HT1080 (cell line): ENCODE measurements around the gene RNASEH2C. TPM values are rescaled to one million over a fixed set of nuclear protein-coding genes. Genes with fewer than 3 reads are reported as not detected.
"Not testable (repeated sequence)": the region's sequence is repeated elsewhere in the genome, so short reads cannot be mapped to it uniquely, and the experiment has no call there.

Source experiments
- DNase-seq: peaks from one replicate; pipeline ENCODE4 v3.0.0-alpha.2; 2015; ENCODE audit warnings: low read depth
- total RNA-seq: library from RNA; depleted of rRNA; stranded (reverse); fragments of >200 nt; shearing (Covaris generic); gene quantifications from 2 replicates; pipeline ENCODE4 v1.2.3, GENCODE V29; 2014

Gene RNASEH2C
- total RNA-seq, 1 experiment from 2014 or later = 29.8 TPM

- DNase-seq = no peak
These were observed 2.7 kb downstream of the RNASEH2C start for GRCh38 chr11:65717906-65718305.

DNA sequence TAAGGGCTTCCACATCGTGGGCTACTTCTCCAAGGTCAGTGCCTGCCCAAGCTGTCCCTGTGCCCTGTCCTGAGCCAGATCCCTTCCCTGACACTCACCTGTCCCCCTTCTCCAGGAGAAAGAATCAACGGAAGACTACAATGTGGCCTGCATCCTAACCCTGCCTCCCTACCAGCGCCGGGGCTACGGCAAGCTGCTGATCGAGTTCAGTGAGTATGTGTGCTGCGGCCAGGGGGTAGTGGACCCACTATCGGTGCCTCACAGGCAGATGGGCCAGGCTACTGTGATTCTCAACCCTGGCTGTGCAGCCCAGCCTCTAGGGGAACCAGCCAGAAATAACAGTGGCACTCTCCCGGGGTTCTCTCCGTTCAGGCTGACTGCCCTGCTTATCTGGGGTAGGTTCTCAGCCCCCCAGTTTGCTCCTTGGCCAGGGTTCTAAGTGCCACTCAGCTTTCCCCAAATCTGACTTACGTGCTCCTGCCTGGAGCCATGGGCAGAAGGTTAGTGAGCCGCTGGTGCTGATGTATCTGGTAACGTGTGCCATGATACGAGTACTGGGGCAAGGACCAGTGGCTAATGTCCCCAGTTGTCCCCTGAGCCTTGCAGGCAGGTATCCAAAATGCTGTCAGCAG is 3.7 kb downstream of the RNASEH2C start:
- no peak for DNase-seq

GRCh38 chr11:65716302-65716701 is 4.3 kb downstream of the RNASEH2C start:
- DNase-seq = no peak

DNA sequence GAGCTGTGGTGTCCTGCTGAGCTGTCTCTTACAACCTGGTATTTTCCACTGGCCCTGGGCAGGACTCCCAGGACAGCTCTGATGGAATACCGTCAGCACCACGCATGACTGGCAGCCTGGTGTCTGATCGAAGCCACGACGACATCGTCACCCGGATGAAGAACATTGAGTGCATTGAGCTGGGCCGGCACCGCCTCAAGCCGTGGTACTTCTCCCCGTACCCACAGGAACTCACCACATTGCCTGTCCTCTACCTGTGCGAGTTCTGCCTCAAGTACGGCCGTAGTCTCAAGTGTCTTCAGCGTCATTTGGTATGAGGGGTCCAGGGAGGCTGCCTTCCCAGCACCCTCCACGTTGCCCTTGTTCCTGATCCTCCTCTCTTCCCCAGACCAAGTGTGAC is 6.2 kb downstream of the RNASEH2C start:
- no peak for DNase-seq

GRCh38 chr11:65713212-65713969 is 7.2 kb downstream of the RNASEH2C start:
- no peak for DNase-seq

DNA sequence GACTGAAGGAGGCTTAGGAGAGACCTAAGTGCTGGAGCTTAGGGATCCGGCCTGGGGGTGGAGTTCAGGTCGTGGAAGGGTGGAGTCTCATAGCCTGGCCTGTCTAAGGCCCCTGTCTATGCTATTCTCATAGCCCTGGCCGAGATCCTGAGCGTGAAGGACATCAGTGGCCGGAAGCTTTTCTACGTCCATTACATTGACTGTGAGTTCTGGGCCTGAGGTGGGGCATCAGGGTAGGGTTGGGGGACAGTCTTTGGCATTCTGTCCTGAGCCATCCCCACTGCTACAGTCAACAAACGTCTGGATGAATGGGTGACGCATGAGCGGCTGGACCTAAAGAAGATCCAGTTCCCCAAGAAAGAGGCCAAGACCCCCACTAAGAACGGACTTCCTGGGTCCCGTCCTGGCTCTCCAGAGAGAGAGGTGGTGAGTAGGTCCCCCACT is 7.9 kb downstream of the RNASEH2C start:
- no peak for DNase-seq

- DNase-seq = peak; percentile 98
These were observed 8.6 kb downstream of the RNASEH2C start, which contains the start of gene KAT5 for GRCh38 chr11:65711785-65712632. Gene KAT5 (plus strand): TSS chr11:65712252. CDS start chr11:65712268, 16 bp downstream.

GRCh38 chr11:65710421-65710820 is 10.2 kb downstream of the RNASEH2C start:
- peak; percentile 51 for DNase-seq

DNA sequence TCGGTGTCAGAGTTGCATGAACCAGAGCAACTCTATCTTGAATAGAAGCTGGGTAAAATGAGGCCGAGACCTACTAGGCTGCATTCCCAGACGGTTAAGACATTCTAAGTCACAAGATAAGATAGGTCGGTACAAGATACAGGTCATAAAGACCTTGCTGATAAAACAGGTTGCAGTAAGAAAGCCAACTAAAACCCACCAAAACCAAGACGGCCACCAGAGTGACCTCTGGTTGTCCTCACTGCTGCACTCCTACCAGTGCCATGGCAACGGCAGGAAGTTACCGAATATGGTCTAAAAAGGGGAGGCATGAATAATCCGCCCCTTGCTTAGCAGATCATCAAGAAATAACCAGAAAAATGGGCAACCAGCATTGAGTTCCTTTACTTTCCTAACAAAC is 10.9 kb downstream of the RNASEH2C start:
- no peak for DNase-seq

GRCh38 chr11:65708451-65708850 is 12.1 kb downstream of the RNASEH2C start:
- DNase-seq = no peak

DNA sequence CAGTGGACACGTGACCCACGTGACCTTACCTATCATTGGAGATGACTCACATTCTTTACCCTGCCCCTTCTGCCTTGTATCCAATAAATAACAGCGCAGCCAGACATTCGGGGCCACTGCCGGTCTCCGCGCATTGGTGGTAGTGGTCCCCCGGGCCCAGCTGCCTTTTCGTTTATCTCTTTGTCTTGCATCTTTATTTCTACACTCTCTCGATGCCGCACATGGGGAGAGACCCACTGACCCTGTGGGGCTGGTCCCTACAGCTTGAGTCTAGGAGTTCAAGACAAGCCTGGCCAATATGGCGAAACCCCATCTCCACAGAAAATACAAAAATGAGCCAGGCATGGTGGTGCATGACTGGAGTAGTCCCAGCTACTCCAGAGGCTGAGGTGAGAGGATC is 13.6 kb downstream of the RNASEH2C start:
- not testable (repeated sequence) for DNase-seq

DNA sequence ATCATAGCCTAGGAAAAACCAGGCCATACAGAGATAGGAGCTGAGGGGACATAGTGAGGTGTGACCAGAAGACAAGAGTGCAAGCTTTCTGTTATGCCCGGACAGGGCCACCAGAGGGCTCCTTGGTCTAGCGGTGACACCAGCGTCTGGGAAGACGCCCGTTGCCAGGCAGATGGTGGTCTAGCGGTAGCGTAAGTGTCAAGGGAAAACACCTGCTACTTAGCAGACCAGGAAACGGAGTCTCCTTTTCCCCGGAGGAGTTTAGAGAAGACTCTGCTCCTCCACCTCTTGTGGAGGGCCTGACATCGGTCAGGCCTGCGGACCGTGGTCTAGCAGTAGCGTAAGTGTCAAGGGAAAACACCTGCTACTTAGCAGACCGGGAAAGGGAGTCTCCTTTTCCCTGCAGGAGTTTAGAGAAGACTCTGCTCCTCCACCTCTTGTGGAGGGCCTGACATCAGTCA is 14.3 kb downstream of the RNASEH2C start:
- DNase-seq = peak; percentile 47

GRCh38 chr11:65703846-65704245 is 16.8 kb downstream of the RNASEH2C start:
- DNase-seq = no peak

DNA sequence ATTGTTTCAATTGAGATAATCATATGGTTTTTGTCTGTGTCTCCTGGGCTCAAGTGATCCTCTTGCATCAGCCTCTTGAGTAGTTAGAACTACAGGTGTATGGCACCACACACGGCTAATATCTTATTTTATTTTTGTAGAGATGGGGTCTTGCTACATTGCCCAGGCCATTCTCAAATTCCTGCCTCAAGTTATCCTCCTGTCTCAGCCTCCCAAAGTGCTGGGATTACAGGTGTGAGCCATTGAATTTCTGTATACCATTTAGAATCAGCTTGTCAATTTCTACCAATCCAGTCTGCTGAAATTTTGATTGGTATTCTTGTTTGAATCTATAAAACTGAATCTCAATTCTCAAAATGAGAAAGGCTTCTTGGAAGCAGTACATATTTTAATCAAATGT is 18.9 kb downstream of the RNASEH2C start:
- DNase-seq = no peak

GRCh38 chr11:65700399-65700798 is 20.2 kb downstream of the RNASEH2C start:
- no peak for DNase-seq

DNA sequence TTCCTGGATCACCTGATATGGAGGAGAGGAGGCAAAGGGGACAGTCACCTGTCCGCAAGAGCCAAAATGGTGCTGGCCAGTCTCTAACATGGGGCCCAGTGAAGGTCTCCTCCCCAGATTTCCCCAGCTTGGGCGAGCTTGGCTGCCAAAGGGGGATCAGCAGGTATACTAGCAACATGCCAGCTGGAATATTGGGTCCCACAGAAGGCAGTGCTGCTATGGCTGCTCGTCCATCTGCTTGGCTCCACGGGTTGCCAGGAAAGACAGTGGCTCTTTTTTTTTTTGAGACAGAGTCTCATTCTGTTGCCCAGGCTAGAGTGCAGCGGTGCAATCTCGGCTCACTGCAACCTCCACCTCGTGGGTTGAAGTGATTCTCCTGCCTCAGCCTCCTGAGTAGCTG is 21.3 kb downstream of the RNASEH2C start:
- DNase-seq = no peak

GRCh38 chr11:65698205-65698604 is 22.4 kb downstream of the RNASEH2C start:
- DNase-seq = no peak

DNA sequence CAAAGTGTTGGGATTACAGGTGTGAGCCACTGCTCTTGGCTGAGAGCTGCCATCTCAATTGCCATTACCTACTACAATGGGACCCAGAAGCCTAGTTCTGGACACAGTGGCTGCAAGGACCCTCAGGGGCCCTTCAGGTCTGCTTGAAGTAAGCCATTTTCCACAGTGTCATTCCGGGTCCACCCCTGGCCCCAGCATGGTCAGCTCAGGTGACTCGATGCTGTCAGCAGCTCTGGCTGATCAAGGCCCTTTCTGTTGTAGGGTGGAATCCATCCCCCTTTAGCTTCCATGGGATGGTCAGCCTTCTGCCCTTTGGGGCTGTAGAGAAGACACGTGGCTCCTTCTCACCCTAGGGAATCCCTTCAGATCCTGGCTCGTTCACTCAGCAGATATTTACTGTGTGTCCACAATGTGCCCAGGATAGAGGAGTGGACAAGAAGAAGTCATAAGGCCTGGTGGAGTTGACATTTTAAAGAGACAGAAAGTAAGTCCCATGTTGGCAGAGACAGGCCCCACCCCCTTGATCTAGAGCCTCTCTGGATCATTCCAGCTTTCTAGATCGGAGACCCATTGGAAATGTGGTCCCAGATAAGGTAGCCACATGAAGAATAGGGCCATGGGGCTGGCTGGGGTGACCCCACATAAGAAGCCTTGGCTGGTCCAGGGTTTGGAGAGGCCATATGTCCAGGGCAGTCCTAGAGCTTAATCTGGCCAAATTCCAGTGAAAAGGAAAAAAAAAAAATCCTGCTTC is 23.6 kb downstream of the RNASEH2C start:
- no peak for DNase-seq

GRCh38 chr11:65695459-65696241 is 24.9 kb downstream of the RNASEH2C start:
- DNase-seq = peak; percentile 66

DNA sequence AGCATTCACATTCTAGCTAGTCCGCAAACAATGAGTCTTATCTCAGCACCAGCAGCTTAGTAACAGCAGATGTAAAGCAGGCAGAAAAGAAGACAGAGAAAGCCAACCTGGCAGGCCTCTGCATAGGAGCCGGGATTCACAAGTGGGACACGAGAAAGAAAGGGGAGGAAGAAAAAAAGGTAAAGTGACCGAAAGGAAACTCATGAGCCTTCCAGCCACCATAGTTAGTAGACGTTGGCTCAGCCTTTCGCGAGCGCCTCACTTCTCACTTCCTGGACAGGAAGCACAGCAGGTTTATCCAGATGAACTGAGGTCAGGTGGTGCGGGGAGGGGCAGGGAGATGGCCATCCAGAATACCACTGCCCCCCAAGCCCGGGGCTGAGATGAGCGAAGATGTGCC is 28.2 kb downstream of the RNASEH2C start:
- no peak for DNase-seq
